MV-4-11 (cell line): ENCODE measurements around the gene CSRP2.

Experiments
- DNase-seq: peaks from one replicate; lab custom pipeline; 2025; lab: John Stamatoyannopoulos, UW

The CSRP2 gene

DNA sequence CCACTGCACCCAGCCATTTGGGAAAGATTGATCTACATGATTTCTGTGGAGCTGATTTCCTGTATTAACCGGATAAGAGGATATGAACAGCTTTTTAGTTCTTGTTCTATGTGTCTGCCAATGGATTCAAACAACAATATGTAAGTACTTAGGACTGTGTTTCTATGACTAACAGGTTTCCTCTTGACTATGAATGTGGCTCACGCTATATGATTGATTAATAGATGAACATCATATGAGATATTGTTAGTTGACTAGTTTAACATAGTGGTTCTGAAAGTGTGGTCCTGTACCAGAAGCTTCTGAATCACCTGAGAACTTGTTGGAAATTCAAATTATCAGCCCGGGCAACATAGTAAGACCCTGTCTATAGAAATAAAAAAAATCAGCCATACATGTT lies 12.8 kb upstream of the CSRP2 start:
- DNase-seq: no peak

DNA sequence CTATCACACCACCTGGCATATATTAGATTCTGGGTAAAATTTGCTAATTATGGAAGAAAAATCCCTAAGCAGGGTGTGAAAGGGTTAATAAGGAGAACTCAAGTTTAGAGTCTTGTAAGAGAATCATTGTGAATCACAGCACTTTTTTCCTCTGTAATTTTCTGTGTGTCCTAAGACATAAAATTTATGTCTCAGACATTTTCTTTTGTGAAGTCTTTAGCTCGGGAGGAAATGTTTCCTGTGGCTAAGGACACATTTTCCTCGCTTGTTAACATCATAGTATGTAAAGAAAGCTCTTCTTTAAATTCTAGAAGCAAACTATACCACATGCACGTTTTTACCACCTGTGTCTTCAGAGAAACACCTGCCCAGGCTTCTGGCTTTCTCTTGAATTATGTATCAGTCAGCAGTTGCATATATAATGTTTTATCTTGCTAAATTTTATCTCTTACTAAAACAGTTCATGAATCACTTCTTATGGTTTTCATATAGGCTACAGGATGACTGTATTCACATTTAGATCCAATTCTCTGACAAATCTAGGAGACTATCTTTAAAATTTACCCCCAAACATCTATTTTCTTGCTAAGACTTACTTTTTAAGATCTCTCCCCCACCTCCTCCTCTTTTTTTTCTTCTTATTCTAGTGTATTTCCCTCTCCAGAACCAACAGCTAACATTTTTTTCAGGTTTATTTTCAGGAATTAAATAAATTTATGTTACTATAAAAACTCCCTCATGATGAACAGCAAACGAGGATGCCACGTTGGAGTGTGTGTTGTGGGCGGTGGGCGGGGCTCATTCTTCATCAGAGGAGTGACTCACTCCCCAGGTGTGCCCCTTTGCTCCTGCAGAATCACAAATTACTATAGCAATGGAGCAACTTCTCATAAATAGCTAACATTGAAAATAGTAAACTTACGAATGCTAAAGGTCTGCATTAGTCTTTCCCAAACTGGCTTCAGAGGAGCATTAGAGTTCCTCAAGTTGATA lies 11.6 kb upstream of the CSRP2 start:
- DNase-seq: no peak

- DNase-seq: no peak
These were observed 10.0 kb upstream of the CSRP2 start for GRCh38 chr12:76888775-76889174.

DNA sequence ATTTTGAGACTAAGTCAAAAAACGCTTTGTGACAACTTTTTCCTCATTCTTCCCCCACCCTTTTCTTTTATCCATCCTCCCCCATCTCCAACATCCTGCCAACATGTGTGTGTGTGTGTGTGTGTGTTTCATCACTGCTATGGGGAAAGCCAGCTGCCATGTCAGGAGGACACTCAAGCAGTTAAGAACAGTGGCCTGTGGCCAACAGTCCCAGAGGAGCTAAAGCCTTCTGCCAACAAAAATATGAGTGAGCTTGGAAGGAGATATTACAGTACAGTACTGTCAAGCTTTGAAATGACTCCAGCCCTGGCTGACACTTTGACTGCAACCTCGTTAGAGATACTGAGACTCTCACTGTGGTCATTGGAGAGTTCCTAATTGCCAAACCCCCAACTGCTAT lies 5.0 kb upstream of the CSRP2 start:
- no peak for DNase-seq

- no peak for DNase-seq
These were observed 4.3 kb upstream of the CSRP2 start for GRCh38 chr12:76883151-76883550.

- DNase-seq: no peak
These were observed 3.5 kb upstream of the CSRP2 start for GRCh38 chr12:76882367-76882766.

- no peak for DNase-seq
These were observed 2.3 kb upstream of the CSRP2 start for GRCh38 chr12:76881142-76881541.

- no peak for DNase-seq
These were observed 1.8 kb upstream of the CSRP2 start for GRCh38 chr12:76880519-76881023.

- no peak for DNase-seq
These were observed 1.1 kb upstream of the CSRP2 start for GRCh38 chr12:76879710-76880518.

DNA sequence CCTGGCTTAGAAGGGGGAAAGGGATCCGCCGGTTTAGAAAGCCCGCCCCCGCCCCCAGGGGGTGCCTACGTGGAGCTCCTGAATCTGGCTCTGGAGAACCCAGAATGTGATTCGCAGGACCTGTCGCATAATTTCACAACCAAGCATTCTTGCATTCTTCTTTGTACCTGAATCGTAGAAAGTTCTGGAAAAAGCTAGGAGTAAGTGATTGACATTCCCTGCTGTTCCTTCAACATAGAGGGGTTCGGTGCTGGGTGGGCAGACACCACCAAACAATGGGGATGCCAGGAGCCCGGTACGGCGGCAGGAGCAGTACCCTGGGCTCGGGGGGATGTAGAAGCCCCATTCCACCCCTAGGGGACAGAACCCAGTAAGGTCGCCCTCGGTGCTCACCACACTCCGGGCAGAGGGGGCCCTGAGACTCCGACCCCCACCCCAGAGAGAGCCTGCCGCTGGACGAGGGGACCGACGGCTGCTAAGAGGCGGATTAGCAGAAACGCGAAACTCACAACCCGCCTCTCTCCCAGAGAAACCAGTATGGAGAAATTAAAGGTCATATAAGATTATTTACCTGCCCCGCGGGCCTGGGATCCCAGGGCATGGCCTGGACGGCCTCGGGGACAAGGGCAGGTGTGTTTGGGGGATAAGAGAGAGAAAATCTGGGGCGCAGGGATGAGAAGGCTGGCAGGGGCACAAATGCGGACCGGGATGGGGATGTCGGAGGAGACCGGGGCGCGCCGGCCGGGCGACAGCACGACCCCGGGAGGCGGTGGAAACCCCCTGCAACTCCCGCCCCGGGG lies 520 bp downstream of the CSRP2 start:
- no peak for DNase-seq

- no peak for DNase-seq
These were observed 2.1 kb downstream of the CSRP2 start for GRCh38 chr12:76876696-76877229.

DNA sequence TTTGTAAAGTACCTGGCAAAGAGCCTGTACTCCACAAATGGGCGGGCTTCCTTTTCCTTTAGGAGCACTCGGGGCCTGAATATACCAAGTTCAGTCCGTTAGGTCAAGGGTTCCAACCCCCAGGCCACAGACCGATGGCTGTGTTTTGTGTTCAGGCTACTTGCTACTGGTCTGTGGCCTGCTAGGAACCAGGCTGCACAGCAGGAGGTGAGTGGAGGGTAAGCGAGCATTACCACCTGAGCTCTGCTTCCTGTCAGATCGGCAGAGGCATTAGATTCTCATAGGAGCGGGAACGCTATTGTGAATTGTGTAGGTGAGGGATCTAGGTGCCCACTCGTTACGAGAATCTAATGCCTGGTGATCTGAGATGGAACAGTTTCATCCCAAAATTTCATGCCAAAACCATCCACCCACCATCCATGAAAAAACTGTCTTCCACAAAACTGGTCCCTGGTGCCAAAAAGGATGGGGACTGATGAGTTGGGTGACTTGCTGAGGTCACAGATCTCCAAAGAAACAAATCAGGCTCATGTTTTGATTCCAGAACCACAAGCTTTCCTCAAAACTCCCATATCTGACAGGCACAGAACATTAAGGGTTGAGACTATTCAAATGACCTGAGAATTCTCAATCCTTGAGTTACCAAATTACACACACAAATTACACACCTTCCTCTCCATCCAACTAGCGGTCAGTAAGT lies 4.2 kb downstream of the CSRP2 start:
- no peak for DNase-seq

GRCh38 chr12:76874027-76874426 lies 4.8 kb downstream of the CSRP2 start:
- no peak for DNase-seq

DNA sequence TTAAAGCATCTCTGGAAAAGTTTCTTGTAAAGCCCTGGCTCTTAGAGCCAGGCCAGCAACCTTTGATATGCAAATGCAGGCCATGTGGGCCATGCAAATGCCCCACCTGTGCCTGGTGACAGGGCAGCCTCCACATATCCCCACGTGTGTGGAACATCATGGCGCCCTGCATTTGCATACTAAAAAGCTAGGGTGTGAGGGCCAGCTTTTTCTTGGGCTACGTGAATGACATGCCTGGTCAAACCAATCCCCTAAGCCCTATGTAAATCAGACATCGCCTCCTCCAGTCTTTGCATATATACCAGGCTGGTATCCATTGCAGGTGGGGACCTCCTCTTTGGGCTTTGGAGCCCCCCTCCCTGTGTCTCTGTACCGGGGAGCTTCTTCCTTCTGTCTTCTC lies 6.4 kb downstream of the CSRP2 start:
- DNase-seq: no peak

DNA sequence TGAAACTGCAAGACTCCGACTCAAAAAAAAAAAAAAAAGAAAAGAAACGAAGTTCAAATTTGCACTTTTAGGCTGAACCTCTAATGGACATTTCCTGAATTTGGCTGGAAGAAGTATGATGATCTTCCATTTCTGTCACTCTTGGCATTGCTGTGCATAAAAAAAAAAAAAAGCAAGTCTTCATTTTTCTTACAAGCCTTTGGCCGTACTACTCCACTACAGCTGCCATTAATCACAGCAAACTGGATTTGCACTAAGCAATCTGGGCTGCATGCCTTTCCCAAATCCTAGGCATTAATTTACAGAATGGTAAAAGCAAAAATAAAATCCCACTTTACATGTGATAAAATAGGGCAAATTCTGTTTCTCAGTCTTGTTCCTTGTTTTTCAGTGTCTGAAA lies 7.1 kb downstream of the CSRP2 start:
- DNase-seq: no peak

GRCh38 chr12:76871082-76871481 lies 7.7 kb downstream of the CSRP2 start:
- DNase-seq: no peak

GRCh38 chr12:76866726-76867125 lies 12.1 kb downstream of the CSRP2 start:
- no peak for DNase-seq

DNA sequence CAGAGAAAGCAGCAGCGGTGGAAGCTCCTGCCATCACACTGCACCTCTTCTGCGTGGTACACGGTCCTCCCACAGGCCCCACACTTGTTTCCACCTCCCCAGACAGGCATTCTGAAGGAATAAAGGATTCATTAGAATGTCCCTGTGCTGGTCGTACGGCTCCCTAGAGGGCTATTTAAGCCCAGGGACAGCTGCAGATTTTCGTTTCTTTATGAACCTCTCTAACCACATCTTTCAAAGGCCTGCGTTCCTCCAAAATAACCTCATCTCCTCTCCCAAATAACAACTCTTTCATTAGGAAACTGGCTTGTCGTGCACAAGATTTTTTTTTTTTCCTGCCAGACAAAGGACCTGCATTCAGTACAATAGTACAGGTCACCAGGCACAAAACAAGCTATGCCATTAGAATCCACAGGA lies 12.7 kb downstream of the CSRP2 start:
- DNase-seq: no peak

DNA sequence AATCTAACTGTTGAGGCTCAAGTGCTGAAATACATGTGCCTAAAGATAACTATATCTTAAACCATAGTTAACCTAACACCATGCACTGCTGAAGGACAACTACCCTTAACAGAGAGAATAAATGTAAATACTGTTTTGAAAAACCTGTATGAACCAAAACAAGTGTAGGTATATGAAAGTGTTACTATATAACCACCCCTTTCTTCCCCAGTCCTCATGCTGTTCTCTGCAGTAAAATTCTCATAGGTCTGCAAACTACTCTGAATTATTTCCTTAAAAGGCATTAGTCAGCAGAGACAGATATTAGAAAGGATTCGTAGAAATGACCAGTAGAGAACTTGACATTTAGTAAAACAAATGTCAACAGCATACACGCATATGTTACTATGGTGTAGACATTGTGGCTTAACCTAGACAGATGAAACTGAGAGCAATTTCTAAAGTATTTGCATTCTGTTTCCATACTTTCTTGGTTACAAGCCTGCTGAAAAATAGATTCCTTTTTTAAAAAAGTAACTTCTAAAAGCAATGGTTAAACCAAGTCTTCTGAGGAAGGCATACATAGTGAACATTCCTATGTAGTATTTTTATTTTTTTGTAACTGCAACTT lies 13.9 kb downstream of the CSRP2 start:
- no peak for DNase-seq

GRCh38 chr12:76863837-76864236 lies 15.0 kb downstream of the CSRP2 start:
- no peak for DNase-seq
